Ishikawa (cell line): ENCODE measurements around the gene OXCT1.

Experiments used
- CEBPB ChIP-seq: IDR thresholded peaks from 2 replicates; pipeline ENCODE4 v1.6.1; 2012
- CREB1 ChIP-seq: IDR thresholded peaks from 2 replicates; pipeline ENCODE4 v1.6.1; 2012; ENCODE audit warnings: low read depth
- EP300 ChIP-seq: IDR thresholded peaks from 2 replicates; pipeline ENCODE4 v1.6.1; 2012; ENCODE audit warnings: borderline replicate concordance
- FOXM1 ChIP-seq: IDR thresholded peaks from 2 replicates; pipeline ENCODE4 v1.6.1; 2012; ENCODE audit warnings: low read depth, borderline replicate concordance
- MAX ChIP-seq: IDR thresholded peaks from 2 replicates; pipeline ENCODE4 v1.6.1; 2012
- NFIC ChIP-seq: IDR thresholded peaks from 2 replicates; pipeline ENCODE4 v1.6.1; 2012
- RAD21 ChIP-seq: IDR thresholded peaks from 2 replicates; pipeline ENCODE4 v1.6.1; 2012; ENCODE audit warnings: low read depth
- REST ChIP-seq: IDR thresholded peaks from 2 replicates; pipeline ENCODE4 v1.6.1; 2012; ENCODE audit warnings: low read depth, mild to moderate bottlenecking
- TAF1 ChIP-seq: IDR thresholded peaks from 2 replicates; pipeline ENCODE4 v1.6.1; 2012; ENCODE audit warnings: low read depth, mild to moderate bottlenecking
- TCF12 ChIP-seq: IDR thresholded peaks from 2 replicates; pipeline ENCODE4 v1.6.1; 2012; ENCODE audit warnings: low read depth
- TEAD4 ChIP-seq: IDR thresholded peaks from 2 replicates; pipeline ENCODE4 v1.6.1; 2012
- YY1 ChIP-seq: IDR thresholded peaks from 2 replicates; pipeline ENCODE4 v1.6.1; 2012; ENCODE audit warnings: low read depth
- TF ChIP-seq, protein P1 (sequence below): IDR thresholded peaks from 2 replicates; pipeline ENCODE4 v1.6.1; 2012

DNA sequence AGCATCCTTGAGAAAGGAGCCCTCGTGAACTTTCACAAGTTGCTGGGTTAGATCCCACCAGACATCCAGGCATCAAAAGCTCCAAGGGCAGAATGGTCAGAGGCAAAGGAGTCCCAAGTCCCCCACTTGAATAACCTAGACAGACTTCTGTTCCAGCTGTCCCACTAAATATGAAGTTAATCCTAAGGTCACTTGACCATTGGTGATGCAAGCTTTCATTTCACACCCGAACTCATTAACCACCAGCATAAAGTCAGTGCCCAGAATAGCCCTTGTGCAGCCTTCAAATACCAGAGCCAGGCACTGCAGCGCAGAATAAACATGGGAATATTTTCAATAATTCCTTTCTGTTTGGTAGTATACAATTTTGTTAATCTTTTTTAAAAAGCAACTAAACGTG lies 28.9 kb downstream of the OXCT1 start:
- TF ChIP-seq TAF1 = no peak
- TF ChIP-seq REST = no peak
- TF ChIP-seq, protein P1, sequence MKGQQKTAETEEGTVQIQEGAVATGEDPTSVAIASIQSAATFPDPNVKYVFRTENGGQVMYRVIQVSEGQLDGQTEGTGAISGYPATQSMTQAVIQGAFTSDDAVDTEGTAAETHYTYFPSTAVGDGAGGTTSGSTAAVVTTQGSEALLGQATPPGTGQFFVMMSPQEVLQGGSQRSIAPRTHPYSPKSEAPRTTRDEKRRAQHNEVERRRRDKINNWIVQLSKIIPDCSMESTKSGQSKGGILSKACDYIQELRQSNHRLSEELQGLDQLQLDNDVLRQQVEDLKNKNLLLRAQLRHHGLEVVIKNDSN = no peak
- no peak for TF ChIP-seq EP300
- TF ChIP-seq MAX = no peak
- TF ChIP-seq FOXM1 = no peak
- TF ChIP-seq TEAD4 = no peak
- no peak for TF ChIP-seq RAD21
- no peak for TF ChIP-seq CREB1
- TF ChIP-seq TCF12 = no peak
- no peak for TF ChIP-seq NFIC
- no peak for TF ChIP-seq YY1
- TF ChIP-seq CEBPB = no peak
